ENCODE results near the gene ZNF554.

GRCh38 chr19:2791440-2791839 lies 28.2 kb upstream of the ZNF554 start:
- TF ChIP-seq, protein P1, sequence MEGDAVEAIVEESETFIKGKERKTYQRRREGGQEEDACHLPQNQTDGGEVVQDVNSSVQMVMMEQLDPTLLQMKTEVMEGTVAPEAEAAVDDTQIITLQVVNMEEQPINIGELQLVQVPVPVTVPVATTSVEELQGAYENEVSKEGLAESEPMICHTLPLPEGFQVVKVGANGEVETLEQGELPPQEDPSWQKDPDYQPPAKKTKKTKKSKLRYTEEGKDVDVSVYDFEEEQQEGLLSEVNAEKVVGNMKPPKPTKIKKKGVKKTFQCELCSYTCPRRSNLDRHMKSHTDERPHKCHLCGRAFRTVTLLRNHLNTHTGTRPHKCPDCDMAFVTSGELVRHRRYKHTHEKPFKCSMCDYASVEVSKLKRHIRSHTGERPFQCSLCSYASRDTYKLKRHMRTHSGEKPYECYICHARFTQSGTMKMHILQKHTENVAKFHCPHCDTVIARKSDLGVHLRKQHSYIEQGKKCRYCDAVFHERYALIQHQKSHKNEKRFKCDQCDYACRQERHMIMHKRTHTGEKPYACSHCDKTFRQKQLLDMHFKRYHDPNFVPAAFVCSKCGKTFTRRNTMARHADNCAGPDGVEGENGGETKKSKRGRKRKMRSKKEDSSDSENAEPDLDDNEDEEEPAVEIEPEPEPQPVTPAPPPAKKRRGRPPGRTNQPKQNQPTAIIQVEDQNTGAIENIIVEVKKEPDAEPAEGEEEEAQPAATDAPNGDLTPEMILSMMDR (IDR thresholded peaks at IDR 0.05; ENCODE audit: poor library complexity), result no peak
- TF ChIP-seq EZH2 (IDR thresholded peaks at IDR 0.05; ENCODE audit: borderline replicate concordance) (no peak), EZH2phosphoT487 (IDR thresholded peaks at IDR 0.05; ENCODE audit: low read depth, severe bottlenecking, unreplicated experiment) (no peak)

Measured in hepatocyte (in vitro differentiated cells).